DND-41 (cell line): ENCODE measurements around the gene TMEM86B.
A peak's percentile ranks its signal among the peaks of the same experiment; 100 is the strongest.

Experiments
- ATAC-seq: fragments of 200-7000 bp; cut with Tn5 transposase; 3 replicates; pipeline ENCODE4 v1.9.1; 2021; ENCODE audit warnings: low read depth; ENCODE audit not compliant: insufficient read depth
- DNase-seq: peaks from one replicate; pipeline ENCODE4 v3.0.0-alpha.2; 2020
- H2AFZ ChIP-seq: 2 replicates; pipeline ENCODE4 v1.6.0; 2012; ENCODE audit warnings: low read depth, low read length
- H3K27ac ChIP-seq: 2 replicates; pipeline ENCODE4 v1.5.1; 2012; ENCODE audit warnings: low read length, inconsistent platforms
- H3K27me3 ChIP-seq: fragments of 200-600 bp; sonication (generic); 2 replicates; pipeline ENCODE4 v1.6.0; 2012; ENCODE audit warnings: low read length, mild to moderate bottlenecking, inconsistent platforms; ENCODE audit not compliant: insufficient read depth, poor library complexity
- H3K36me3 ChIP-seq: 2 replicates; pipeline ENCODE4 v1.5.1; 2012; ENCODE audit warnings: low read length, inconsistent platforms; ENCODE audit not compliant: insufficient read depth
- H3K4me1 ChIP-seq: 2 replicates; pipeline ENCODE4 v1.5.1; 2012; ENCODE audit warnings: mild to moderate bottlenecking, low read length; ENCODE audit not compliant: insufficient read depth
- H3K4me2 ChIP-seq: 2 replicates; pipeline ENCODE4 v1.6.0; 2012; ENCODE audit warnings: mild to moderate bottlenecking, moderate library complexity, low read length, inconsistent platforms; ENCODE audit not compliant: insufficient read depth
- H3K4me3 ChIP-seq, 2 experiments: fragments of 200-600 bp in 1 of 2; shearing (Covaris generic) in 1 of 2; 2 replicates each; pipeline ENCODE4 v1.5.1; 2012 to 2016; ENCODE audit warnings: inconsistent platforms in 2 of 2, low read length in 2 of 2, mild to moderate bottlenecking in 2 of 2, low read depth in 1 of 2, moderate library complexity in 1 of 2
- H3K79me2 ChIP-seq: 2 replicates; pipeline ENCODE4 v1.6.0; 2012; ENCODE audit warnings: low read length, inconsistent platforms; ENCODE audit not compliant: insufficient read depth
- H3K9ac ChIP-seq: 2 replicates; pipeline ENCODE4 v1.6.0; 2012; ENCODE audit warnings: low read depth, mild to moderate bottlenecking, inconsistent platforms, low read length, moderate library complexity
- H3K9me3 ChIP-seq: 2 replicates; pipeline ENCODE4 v1.5.1; 2012; ENCODE audit warnings: low read length, moderate library complexity, mild to moderate bottlenecking, inconsistent platforms; ENCODE audit not compliant: insufficient read depth, severe bottlenecking
- H4K20me1 ChIP-seq: 2 replicates; pipeline ENCODE4 v1.6.0; 2012; ENCODE audit warnings: low read length; ENCODE audit not compliant: insufficient read depth
- CTCF ChIP-seq: IDR thresholded peaks from 2 replicates; pipeline ENCODE4 v1.5.1; 2012; ENCODE audit warnings: borderline replicate concordance, low read length, moderate library complexity, mild to moderate bottlenecking; ENCODE audit not compliant: poor library complexity, severe bottlenecking; ENCODE audit errors: extremely low read depth
- EZH2 ChIP-seq: IDR thresholded peaks from 3 replicates; pipeline ENCODE4 v1.6.1; 2012; ENCODE audit warnings: borderline replicate concordance, low read depth, mild to moderate bottlenecking, moderate library complexity, low read length, inconsistent platforms; ENCODE audit not compliant: severe bottlenecking

Gene TMEM86B

GRCh38 chr19:55255618-55256423 lies 27.3 kb upstream of the TMEM86B start:
- DNase-seq: peak; percentile 75
- no peak overlapping the region for H2AFZ ChIP-seq
- H3K79me2 ChIP-seq: peaks cover 88% of the 10 kb centered on the region
- no peaks in the 10 kb centered on the region for H3K9me3 ChIP-seq
- TF ChIP-seq CTCF (no peak), EZH2 (no peak)
- no peaks in the 10 kb centered on the region for H3K27me3 ChIP-seq
- H4K20me1 ChIP-seq: peaks cover 70% of the 10 kb centered on the region
- H3K36me3 ChIP-seq: peaks cover 53% of the 10 kb centered on the region
- H3K4me1 ChIP-seq: peaks cover 66% of the 10 kb centered on the region
- peak overlapping the region; percentile 99 for H3K27ac ChIP-seq
- peak; percentile 8; the same call in 1 of the 3 replicates for ATAC-seq
- peak overlapping the region; percentile 91 for H3K4me2 ChIP-seq
- H3K4me3 ChIP-seq: peak overlapping the region; percentile 22 to 85; a peak in 3 of 4 replicates
- H3K9ac ChIP-seq: peak overlapping the region; percentile 94

GRCh38 chr19:55254625-55254977 lies 26.0 kb upstream of the TMEM86B start:
- no peaks in the 10 kb centered on the region for H3K9me3 ChIP-seq
- peaks cover 94% of the 10 kb centered on the region for H3K79me2 ChIP-seq
- peaks cover 54% of the 10 kb centered on the region for H3K4me1 ChIP-seq
- peaks cover 82% of the 10 kb centered on the region for H4K20me1 ChIP-seq
- H3K4me3 ChIP-seq: peak overlapping the region; percentile 22 to 85; a peak in 3 of 4 replicates
- no peak for ATAC-seq
- DNase-seq: no peak
- peak overlapping the region; percentile 99 for H3K27ac ChIP-seq
- peak overlapping the region; percentile 68; the same call in 1 of the 2 replicates for H2AFZ ChIP-seq
- TF ChIP-seq EZH2 (no peak), CTCF (no peak)
- H3K9ac ChIP-seq: peak overlapping the region; percentile 94
- H3K4me2 ChIP-seq: peak overlapping the region; percentile 91
- peaks cover 65% of the 10 kb centered on the region for H3K36me3 ChIP-seq
- no peaks in the 10 kb centered on the region for H3K27me3 ChIP-seq

GRCh38 chr19:55253842-55254624 lies 25.5 kb upstream of the TMEM86B start:
- H2AFZ ChIP-seq: peak overlapping the region; percentile 68
- DNase-seq (peak; percentile 72), ATAC-seq (peak; percentile 48)
- H4K20me1 ChIP-seq: peaks cover 87% of the 10 kb centered on the region
- H3K9me3 ChIP-seq: no peaks in the 10 kb centered on the region
- H3K27ac ChIP-seq: peak overlapping the region; percentile 99
- peaks cover 98% of the 10 kb centered on the region for H3K79me2 ChIP-seq
- peak overlapping the region; percentile 22 to 85; a peak in 3 of 4 replicates for H3K4me3 ChIP-seq
- H3K36me3 ChIP-seq: peaks cover 67% of the 10 kb centered on the region
- TF ChIP-seq CTCF: peak; percentile 18
- TF ChIP-seq EZH2: no peak
- H3K4me1 ChIP-seq: peaks cover 53% of the 10 kb centered on the region
- no peaks in the 10 kb centered on the region for H3K27me3 ChIP-seq
- H3K4me2 ChIP-seq: peak overlapping the region; percentile 91
- peak overlapping the region; percentile 94 for H3K9ac ChIP-seq
